ENCODE data around the gene STMN3. TPM values are rescaled to one million over a fixed set of nuclear protein-coding genes. Genes with fewer than 3 reads are reported as not detected.

STMN3 gene
- total RNA-seq (ENCODE audit: insufficient read depth, low replicate concordance): 12.5 TPM

- peak; percentile 95 for DNase-seq (ENCODE audit: low spot score)
Observed at GRCh38 chr20:63653041-63653973, at the start of gene STMN3. TSS of gene STMN3 (minus strand) at chr20:63653424. CDS start at chr20:63653345, 79 bp downstream.

- DNase-seq (ENCODE audit: low spot score): no peak
Observed at GRCh38 chr20:63702036-63702665, 48.9 kb upstream of the STMN3 start.

GRCh38 chr20:63701329-63702035 lies 48.3 kb upstream of the STMN3 start:
- DNase-seq (ENCODE audit: low spot score): no peak

GRCh38 chr20:63701051-63701328 lies 47.8 kb upstream of the STMN3 start:
- DNase-seq (ENCODE audit: low spot score): no peak

- DNase-seq (ENCODE audit: low spot score): no peak
Observed at GRCh38 chr20:63700199-63701050, 47.2 kb upstream of the STMN3 start.

GRCh38 chr20:63699466-63700198 lies 46.4 kb upstream of the STMN3 start:
- no peak for DNase-seq (ENCODE audit: low spot score)

- no peak for DNase-seq (ENCODE audit: low spot score)
Observed at GRCh38 chr20:63698739-63699465, 45.7 kb upstream of the STMN3 start.

- no peak for DNase-seq (ENCODE audit: low spot score)
Observed at GRCh38 chr20:63697868-63698545, 44.8 kb upstream of the STMN3 start.

- no peak for DNase-seq (ENCODE audit: low spot score)
Observed at GRCh38 chr20:63697357-63697867, 44.2 kb upstream of the STMN3 start.

- no peak for DNase-seq (ENCODE audit: low spot score)
Observed at GRCh38 chr20:63696628-63697356, 43.6 kb upstream of the STMN3 start, which contains the start of gene TNFRSF6B. TSS of gene TNFRSF6B (plus strand) at chr20:63696652. CDS start at chr20:63696768, 116 bp downstream.

GRCh38 chr20:63696306-63696627 lies 43.0 kb upstream of the STMN3 start:
- DNase-seq (ENCODE audit: low spot score): no peak

- DNase-seq (ENCODE audit: low spot score): no peak
Observed at GRCh38 chr20:63695424-63696305, 42.4 kb upstream of the STMN3 start.

GRCh38 chr20:63694584-63695423 lies 41.6 kb upstream of the STMN3 start:
- no peak for DNase-seq (ENCODE audit: low spot score)

GRCh38 chr20:63693733-63694583 lies 40.7 kb upstream of the STMN3 start:
- DNase-seq (ENCODE audit: low spot score): no peak

GRCh38 chr20:63693083-63693732 lies 40.0 kb upstream of the STMN3 start:
- DNase-seq (ENCODE audit: low spot score): no peak
